Endothelial cell of umbilical vein (primary cell): Measurements from ENCODE around the gene NUDT21. TPM values are rescaled to one million over a fixed set of nuclear protein-coding genes. Genes with fewer than 3 reads are reported as not detected.

Source experiments
- BruUV-seq: library from RNA; stranded (reverse); fragments of 400-500 nt; replicated peaks from 2 replicates; lab custom pipeline; 2021; lab: Mats Ljungman, UMichigan
- CTCF ChIA-PET: fragments of 300-600, 350-600 bp; sonication (Branson Sonifier 250); formaldehyde crosslinking; loops from one replicate; lab custom pipeline; 2021; ENCODE audit warnings: antibody characterized with exemption, inconsistent platforms; lab: Charles Lee
- POLR2A ChIA-PET: fragments of 300-600, 350-600 bp; sonication (Branson Sonifier 250); formaldehyde crosslinking; loops from one replicate; lab custom pipeline; 2021; ENCODE audit warnings: antibody characterized with exemption, inconsistent platforms; lab: Charles Lee
- DNase-seq: peaks from one replicate; pipeline ENCODE4 v3.0.0-alpha.2; 2011; ENCODE audit warnings: low read depth, low spot score
- FAIRE-seq: peaks from 2 replicates; lab custom pipeline; 2011; peaks lifted over from hg19 to GRCh38; lab: Jason Lieb, UNC
- H2AFZ ChIP-seq: 2 replicates; pipeline ENCODE4 v1.6.0; 2012; ENCODE audit warnings: low read depth, low read length, control low read depth, inconsistent platforms
- H3K27ac ChIP-seq: 2 replicates; pipeline ENCODE4 v1.5.1; 2011; ENCODE audit warnings: low read depth, mild to moderate bottlenecking, control low read depth, low read length, moderate library complexity; ENCODE audit not compliant: insufficient read depth
- H3K27me3 ChIP-seq, 2 experiments: 2 replicates each; pipeline versions ENCODE4 v1.6.0 to v1.6.1; 2011; ENCODE audit warnings: low read length in 2 of 2, mixed read lengths in 1 of 2; ENCODE audit not compliant: control insufficient read depth in 2 of 2, insufficient read depth in 2 of 2
- H3K36me3 ChIP-seq, 2 experiments: 2 replicates in 1 of 2; 3 replicates in 1 of 2; pipeline ENCODE4 v1.5.1; 2011; ENCODE audit warnings: low read length in 2 of 2, mild to moderate bottlenecking in 1 of 2, moderate library complexity in 1 of 2; ENCODE audit not compliant: control insufficient read depth in 2 of 2, insufficient read depth in 2 of 2; ENCODE audit errors: extremely low read depth in 1 of 2
- H3K4me1 ChIP-seq: 3 replicates; pipeline ENCODE4 v1.5.1; 2011; ENCODE audit warnings: mild to moderate bottlenecking, low read length; ENCODE audit not compliant: control insufficient read depth, insufficient read depth; ENCODE audit errors: extremely low read depth
- H3K4me2 ChIP-seq: 2 replicates; pipeline ENCODE4 v1.6.1; 2011; ENCODE audit warnings: low read length, control low read depth, mixed read lengths; ENCODE audit not compliant: insufficient read depth
- H3K4me3 ChIP-seq, 3 experiments: fragments of 200-600 bp in 1 of 3; sonication (generic), shearing (Covaris generic) in 1 of 3; replicated peaks in 1 of 3; 2 replicates each; pipeline ENCODE4 v1.5.1; 2011 to 2016; ENCODE audit warnings: control low read depth in 3 of 3, low read length in 3 of 3, mild to moderate bottlenecking in 2 of 3, inconsistent platforms in 1 of 3, low read depth in 1 of 3, moderate library complexity in 1 of 3; ENCODE audit not compliant: insufficient read depth in 1 of 3
- H3K79me2 ChIP-seq: 2 replicates; pipeline ENCODE4 v1.6.0; 2012; ENCODE audit warnings: low read length, inconsistent platforms; ENCODE audit not compliant: control insufficient read depth, insufficient read depth
- H3K9ac ChIP-seq: replicated peaks from 2 replicates; pipeline ENCODE3; 2011; ENCODE audit warnings: low read length, control low read depth; ENCODE audit not compliant: insufficient read depth; ENCODE audit errors: extremely low read depth
- H3K9me1 ChIP-seq: replicated peaks from 3 replicates; pipeline ENCODE4 v1.6.0; 2011; ENCODE audit warnings: mild to moderate bottlenecking, low read length; ENCODE audit not compliant: control insufficient read depth, insufficient read depth; ENCODE audit errors: extremely low read depth
- H3K9me3 ChIP-seq: replicated peaks from 2 replicates; pipeline ENCODE4 v1.5.1; 2012; ENCODE audit warnings: low read length, inconsistent platforms; ENCODE audit not compliant: control insufficient read depth, insufficient read depth
- H4K20me1 ChIP-seq: replicated peaks from 2 replicates; pipeline ENCODE3; 2011; ENCODE audit warnings: mild to moderate bottlenecking, low read length; ENCODE audit not compliant: control insufficient read depth, insufficient read depth; ENCODE audit errors: extremely low read depth
- CTCF ChIP-seq, 2 donors: IDR thresholded peaks; 1 replicate in 1 of 2; 2 replicates in 1 of 2; pipeline ENCODE4 v1.5.1; 2011; ENCODE audit warnings: low read length in 2 of 2, mild to moderate bottlenecking in 2 of 2, moderate library complexity in 2 of 2, control low read depth in 1 of 2, inconsistent platforms in 1 of 2, low read depth in 1 of 2; ENCODE audit not compliant: insufficient read depth in 1 of 2; ENCODE audit errors: extremely low read depth in 1 of 2
- EZH2 ChIP-seq: IDR thresholded peaks from 2 replicates; pipeline ENCODE4 v1.6.1; 2012; ENCODE audit warnings: borderline replicate concordance, low read depth, mild to moderate bottlenecking, moderate library complexity, low read length, inconsistent platforms; ENCODE audit not compliant: severe bottlenecking
- FOS ChIP-seq: IDR thresholded peaks from 2 replicates; pipeline ENCODE4 v1.6.1; 2011; ENCODE audit warnings: mild to moderate bottlenecking, low read length, moderate library complexity, borderline replicate concordance; ENCODE audit not compliant: insufficient read depth
- GATA2 ChIP-seq: IDR thresholded peaks from 2 replicates; pipeline ENCODE4 v1.7.0; 2011; ENCODE audit warnings: low read depth, mild to moderate bottlenecking, moderate library complexity, mixed read lengths, low read length; ENCODE audit not compliant: insufficient read length, insufficient read depth
- JUN ChIP-seq: IDR thresholded peaks from 2 replicates; pipeline ENCODE4 v1.6.1; 2011; ENCODE audit warnings: borderline replicate concordance, low read depth; ENCODE audit not compliant: insufficient read length, insufficient read depth
- MAX ChIP-seq: IDR thresholded peaks from 2 replicates; pipeline ENCODE4 v1.6.1; 2011; ENCODE audit not compliant: insufficient read depth, insufficient read length
- MYC ChIP-seq: IDR thresholded peaks from one replicate; pipeline ENCODE4 v1.6.1; 2011; ENCODE audit warnings: mild to moderate bottlenecking, low read depth, low read length
- POLR2A ChIP-seq: IDR thresholded peaks from 2 replicates; pipeline ENCODE4 v1.6.1; 2012; ENCODE audit warnings: low read depth, mild to moderate bottlenecking, control low read depth, low read length
- POLR2AphosphoS5 ChIP-seq: IDR thresholded peaks from 2 replicates; pipeline ENCODE4 v1.6.1; 2012; ENCODE audit warnings: low read depth, mild to moderate bottlenecking, control low read depth, low read length, moderate library complexity; ENCODE audit not compliant: insufficient read depth
- dilution Hi-C: fragments of 300-500 bp; cut with MboI; formaldehyde crosslinking; loops from one replicate; pipeline ENCODE4 v1.15.0; 2019; ENCODE audit warnings: low sequenced_read_pairs; ENCODE audit not compliant: extremely low pct_ligation_motif_present
- intact Hi-C: fragments of 100-400 bp; cut with micrococcal nuclease; formaldehyde crosslinking; loops from one replicate; pipeline ENCODE4 v1.10.0; 2022
- polyA plus RNA-seq, 4 experiments: library from polyadenylated mRNA; depleted of rRNA in 3 of 4; stranded (reverse) in 3 of 4; unstranded in 1 of 4; fragments of >200 nt; gene quantifications; 2 replicates each; pipeline versions ENCODE4 v1.2.1 to v1.2.3, GENCODE V29; 2011 to 2012; ENCODE audit warnings: missing spikeins in 1 of 4
- total RNA-seq: library from RNA; stranded (reverse); gene quantifications from 2 replicates; pipeline ENCODE4 v1.2.3, GENCODE V29; 2021

Gene NUDT21
- total and polyA plus RNA-seq, 2 donors (not counting 3 experiments of a cell fraction or from before 2014, with no cell fraction given) = 56.4 to 158 TPM

GRCh38 chr16:56387396-56387795 lies 63.7 kb downstream of the NUDT21 start:
- ChIA-PET POLR2A (no interaction called here), CTCF (no interaction called here)
- Histone ChIP-seq H2AFZ (no peak overlapping the region), H3K27me3 (no peaks in the 10 kb centered on the region), H3K36me3 (peaks cover 3 to 25% of the 10 kb centered on the region in 2 experiments), H3K9ac (no peak overlapping the region), H3K4me2 (no peak overlapping the region), H4K20me1 (no peaks in the 10 kb centered on the region), H3K9me1 (no peaks in the 10 kb centered on the region), H3K4me3 (no peak overlapping the region), H3K4me1 (no peaks in the 10 kb centered on the region), H3K79me2 (no peaks in the 10 kb centered on the region), H3K27ac (no peak overlapping the region), H3K9me3 (no peaks in the 10 kb centered on the region)
- dilution Hi-C loops = no loop called here
- BruUV-seq = no TSS peak
- intact Hi-C loops = no loop called here
- FAIRE-seq (no peak), DNase-seq (no peak)
- TF ChIP-seq FOS (no peak), EZH2 (no peak), CTCF (IDR thresholded peaks at IDR 0.05; ENCODE audit: extremely low read depth in 1 of 2, insufficient read depth in 1 of 2, low read depth in 1 of 2, low read length in 2 of 2) (no peak), MAX (no peak), JUN (no peak), MYC (no peak), GATA2 (no peak), POLR2A (no peak), POLR2AphosphoS5 (no peak)
